Myocyte (in vitro differentiated cells): ENCODE measurements around the gene CCDC28B. TPM values are rescaled to one million over a fixed set of nuclear protein-coding genes. Genes with fewer than 3 reads are reported as not detected.

Source experiments
- DNase-seq: peaks from one replicate; pipeline ENCODE4 v3.0.0-alpha.2; 2012; ENCODE audit warnings: low read depth
- total RNA-seq: library from RNA; depleted of rRNA; stranded (reverse); fragments of >200 nt; gene quantifications from 2 replicates; pipeline ENCODE4 v1.2.3, GENCODE V29; 2014

Gene CCDC28B
- total RNA-seq, 1 donor from 2014 or later, result 89.7 TPM

DNA sequence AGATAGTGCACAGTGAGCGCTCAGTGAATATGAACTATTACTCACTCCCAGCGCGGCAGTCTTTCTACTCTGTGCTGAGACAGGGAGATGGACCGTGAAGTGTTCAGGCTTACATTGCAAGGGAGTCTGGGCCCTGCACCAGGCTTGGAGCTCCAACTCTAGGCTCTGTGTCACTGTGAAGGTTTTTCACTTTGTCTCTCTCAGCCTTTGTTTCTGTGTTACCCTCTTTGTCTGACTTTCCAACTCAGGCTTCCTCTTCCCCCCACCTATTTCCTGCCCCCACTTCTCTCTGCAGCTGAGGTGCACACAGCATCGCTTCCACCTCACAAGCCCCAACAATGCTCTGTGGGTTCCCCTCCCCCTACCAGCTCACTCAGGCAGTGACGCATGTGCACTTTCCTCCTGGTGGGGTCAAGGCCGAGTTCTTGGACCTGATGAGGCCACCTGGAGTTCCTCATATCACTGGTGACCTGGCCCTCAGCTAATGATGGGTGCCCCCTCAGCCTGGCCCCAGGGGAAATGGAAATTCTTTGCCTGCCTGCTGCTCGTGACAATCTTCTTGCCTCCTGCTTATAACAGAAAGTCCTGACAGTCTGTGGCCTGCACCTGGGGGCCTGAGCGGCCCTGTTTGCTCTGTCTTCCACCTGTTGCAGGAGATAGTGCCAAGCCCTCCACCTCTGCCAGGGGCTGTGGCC lies 49.6 kb downstream of the CCDC28B start:
- DNase-seq, result no peak

DNA sequence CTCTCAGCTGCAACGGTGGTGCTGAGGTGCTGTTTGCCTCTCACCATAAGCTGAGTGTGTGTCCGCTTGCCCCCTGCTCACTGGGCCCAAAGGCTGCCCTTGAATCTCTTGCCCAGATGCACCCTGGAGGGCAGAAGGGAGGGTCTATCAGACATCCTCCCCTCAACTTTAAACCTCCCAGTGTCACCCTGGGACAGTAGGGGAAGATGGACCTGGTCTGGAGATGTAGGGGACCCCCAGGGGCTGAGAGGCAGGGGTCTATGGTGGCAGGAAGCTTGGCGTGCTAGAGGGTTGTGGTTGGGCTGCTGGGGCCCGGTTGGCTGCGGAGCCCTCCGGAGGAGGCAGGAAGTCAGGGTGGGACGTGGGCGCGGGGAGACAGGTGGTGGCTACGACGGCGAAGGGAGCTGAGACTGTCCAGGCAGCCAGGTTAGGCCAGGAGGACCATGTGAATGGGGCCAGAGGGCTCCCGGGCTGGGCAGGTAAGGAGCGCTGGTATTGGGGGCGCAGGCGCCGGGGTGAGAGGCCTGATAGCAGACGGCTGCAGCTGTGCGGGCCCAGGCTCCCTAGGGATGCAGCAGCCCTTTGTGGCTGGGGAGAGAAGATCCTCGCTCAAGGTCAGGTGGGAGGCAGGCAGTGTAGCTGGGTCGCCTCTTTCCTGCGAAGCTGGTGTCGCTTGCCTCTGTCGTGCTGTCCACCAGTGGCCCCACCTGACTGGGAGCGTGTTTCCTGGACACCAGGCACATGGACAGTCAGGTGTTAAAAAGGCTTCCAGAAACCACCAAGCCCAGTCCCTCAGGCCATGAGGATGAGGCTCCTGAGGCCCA lies 50.7 kb downstream of the CCDC28B start, which contains the start of gene LCK:
TSS of gene LCK (plus strand) at position 373 of the 824 bp plus-strand sequence. CDS start 23,065 bp downstream, outside the sequence.
- no peak for DNase-seq

Other genes starting within 250 kb of the CCDC28B start
- 44.3 and 45.2 TPM in 2 replicates for gene KHDRBS1, start 186.7 kb upstream of the CCDC28B start, total RNA-seq
- 4.9 and 5.6 TPM in 2 replicates for gene TMEM39B, start 127.7 kb upstream of the CCDC28B start, total RNA-seq
- gene KPNA6, start 92.5 kb upstream of the CCDC28B start, total RNA-seq, result 59.3 and 60.6 TPM in 2 replicates
- 44.2 and 44.4 TPM in 2 replicates for gene TXLNA, start 20.9 kb upstream of the CCDC28B start, total RNA-seq
- gene IQCC, start 5.1 kb downstream of the CCDC28B start, total RNA-seq, result 2.0 and 2.3 TPM in 2 replicates
- 0.11 TPM in 1 of 2 replicates, not detected in the other for gene DCDC2B, start 8.5 kb downstream of the CCDC28B start, total RNA-seq
- 10.1 and 11.6 TPM in 2 replicates for gene TMEM234, start 21.8 kb downstream of the CCDC28B start, total RNA-seq
- 222 and 238 TPM in 2 replicates for gene EIF3I, start 21.8 kb downstream of the CCDC28B start, total RNA-seq
- gene FAM167B, start 46.6 kb downstream of the CCDC28B start, total RNA-seq, result 0.53 TPM in 1 of 2 replicates, not detected in the other
- gene LCK, start 50.7 kb downstream of the CCDC28B start, total RNA-seq, result not detected in 2 replicates
- gene HDAC1, start 91.5 kb downstream of the CCDC28B start, total RNA-seq, result 21.0 and 21.4 TPM in 2 replicates
- 65.5 and 94.0 TPM in 2 replicates for gene MARCKSL1, start 135.6 kb downstream of the CCDC28B start, total RNA-seq
- 4.4 and 5.2 TPM in 2 replicates for gene FAM229A, start 161.9 kb downstream of the CCDC28B start, total RNA-seq
- gene TSSK3, start 161.9 kb downstream of the CCDC28B start, total RNA-seq, result 0.88 and 1.0 TPM in 2 replicates
- 62.8 and 63.2 TPM in 2 replicates for gene BSDC1, start 193.8 kb downstream of the CCDC28B start, total RNA-seq